Left lung (tissue), 10 donors: ENCODE measurements around the gene ACOT11. TPM values are rescaled to one million over a fixed set of nuclear protein-coding genes. Genes with fewer than 3 reads are reported as not detected.
"Not testable (repeated sequence)": the region's sequence is repeated elsewhere in the genome, so short reads cannot be mapped to it uniquely, and the experiment has no call there.

Experiments
- ATAC-seq: fragments of 200-7000 bp; cut with Tn5 transposase; one replicate; pipeline ENCODE4 v1.9.1; 2020; ENCODE audit warnings: moderate library complexity
- DNase-seq, 4 donors: peaks; one replicate each; pipeline ENCODE4 v3.0.0-alpha.2; 2013 to 2020
- H3K27ac ChIP-seq, 2 donors: fragments of 200-600 bp; sonication (generic) in 1 of 2; one replicate each; pipeline versions ENCODE4 v1.5.0 to v1.8.0; 2020 to 2021
- H3K27me3 ChIP-seq, 2 donors: fragments of 200-600 bp; sonication (generic) in 1 of 2; one replicate each; pipeline versions ENCODE4 v1.5.0 to v1.8.0; 2020 to 2021
- H3K36me3 ChIP-seq, 2 donors: fragments of 200-600 bp; sonication (generic) in 1 of 2; one replicate each; pipeline versions ENCODE4 v1.5.0 to v1.8.0; 2020 to 2021
- H3K4me1 ChIP-seq, 2 donors: fragments of 200-600 bp; one replicate each; pipeline ENCODE4 v1.8.0; 2021
- H3K4me3 ChIP-seq, 2 donors: fragments of 200-600 bp; sonication (generic) in 1 of 2; one replicate each; pipeline versions ENCODE4 v1.5.0 to v1.8.0; 2020 to 2021; ENCODE audit warnings: mild to moderate bottlenecking in 1 of 2
- H3K9me3 ChIP-seq, 2 donors: fragments of 200-600 bp; sonication (generic) in 1 of 2; one replicate each; pipeline versions ENCODE4 v1.5.0 to v1.8.0; 2020 to 2021
- CTCF ChIP-seq, 2 donors: fragments of 200-600 bp; sonication (generic) in 1 of 2; IDR thresholded peaks; one replicate each; pipeline versions ENCODE4 v1.5.0 to v1.8.0; 2021; ENCODE audit warnings: antibody characterized with exemption in 2 of 2
- intact Hi-C, 2 donors: fragments of 100-400 bp; cut with DNase I; formaldehyde crosslinking; loops; one replicate each; pipeline versions ENCODE4 v1.11.2 to v1.14.2; 2022
- polyA plus RNA-seq, 6 donors: library from polyadenylated mRNA; unstranded; fragments of 120-200 nt; gene quantifications; one replicate each; pipeline ENCODE4 v1.2.1, GENCODE V29; 2013; ENCODE audit not compliant: insufficient read length in 6 of 6
- total RNA-seq, 2 donors: library from RNA; stranded (reverse); fragmentation: NEBNext Ultra II Directional; extraction: Animal tissue kit (Norgen Biotek cat#: 25700); gene quantifications; one replicate each; pipeline ENCODE4 v1.2.1, GENCODE V29; 2021
- donor health status: DM: no; HTN: yes; CAD: no.
- donor health status: DM: no; HTN: no; CAD: no.

ACOT11 gene
- total and polyA plus RNA-seq, 8 donors, result 8.5 to 15.9 (median 12.6) TPM

DNA sequence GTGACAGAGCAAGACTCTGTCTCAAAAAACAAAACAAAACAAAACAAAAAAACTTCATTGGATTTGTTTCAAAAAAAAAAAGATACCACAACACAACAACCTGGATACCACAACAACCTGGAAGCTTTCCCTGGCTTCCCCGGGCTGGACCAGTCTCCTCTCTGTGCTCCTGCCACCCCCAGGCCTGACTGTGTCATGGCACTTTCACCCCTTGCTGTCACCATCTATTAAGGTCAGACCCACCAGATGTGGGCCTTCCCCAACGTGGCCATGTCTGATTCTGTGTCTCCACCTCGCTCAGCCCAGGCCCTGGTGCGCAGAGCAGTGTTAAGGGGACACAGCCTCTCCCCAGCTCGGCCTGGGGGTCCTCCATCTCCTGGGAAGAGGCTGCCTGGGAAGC lies 28.3 kb upstream of the ACOT11 start:
- intact Hi-C loops, result no loop called here
- Histone ChIP-seq H3K27ac (no peak overlapping the region), H3K4me1 (no peaks in the 10 kb centered on the region), H3K27me3 (no peaks in the 10 kb centered on the region), H3K4me3 (no peak overlapping the region), H3K36me3 (no peaks in the 10 kb centered on the region), H3K9me3 (no peaks in the 10 kb centered on the region)
- DNase-seq (no peak), ATAC-seq (no peak)
- no peak for TF ChIP-seq CTCF (IDR thresholded peaks at IDR 0.05)

DNA sequence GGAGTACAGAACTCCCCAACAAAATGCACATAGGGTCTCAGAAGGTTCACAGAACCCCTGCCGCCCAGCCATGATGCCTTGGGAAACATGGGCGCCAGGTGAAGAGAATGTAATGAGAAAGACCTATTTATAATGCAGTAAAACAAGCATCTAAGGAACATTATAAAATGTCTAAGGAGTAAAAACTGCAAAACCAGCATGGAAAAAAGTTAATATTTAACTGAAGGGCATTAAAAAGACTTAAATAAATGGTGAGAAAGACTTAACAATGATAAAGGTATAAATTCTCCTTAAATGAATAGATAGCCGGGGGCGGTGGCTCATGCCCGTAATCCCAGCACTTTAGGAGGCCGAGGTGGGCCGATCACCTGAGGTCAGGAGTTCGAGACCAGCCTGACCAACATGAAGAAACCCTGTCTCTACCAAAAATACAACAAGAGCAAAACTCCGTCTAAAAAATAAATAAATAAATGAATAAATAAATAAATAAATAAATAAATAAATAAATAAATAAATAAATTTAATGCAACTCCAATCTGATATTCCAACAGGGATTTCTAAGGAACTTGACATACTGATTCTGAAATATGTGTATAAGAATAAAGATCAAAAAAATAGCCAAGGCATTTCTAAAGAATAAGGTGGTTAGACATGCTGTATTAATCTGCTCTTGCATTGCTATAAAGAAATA lies 27.3 kb upstream of the ACOT11 start:
- no peak for TF ChIP-seq CTCF (IDR thresholded peaks at IDR 0.05)
- H3K36me3 ChIP-seq, result no peaks in the 10 kb centered on the region
- no peaks in the 10 kb centered on the region for H3K9me3 ChIP-seq
- DNase-seq (no peak), ATAC-seq (no peak)
- no peaks in the 10 kb centered on the region for H3K27me3 ChIP-seq
- no peaks in the 10 kb centered on the region for H3K4me1 ChIP-seq
- H3K4me3 ChIP-seq, result no peak overlapping the region
- intact Hi-C loops, result no loop called here
- no peak overlapping the region for H3K27ac ChIP-seq

DNA sequence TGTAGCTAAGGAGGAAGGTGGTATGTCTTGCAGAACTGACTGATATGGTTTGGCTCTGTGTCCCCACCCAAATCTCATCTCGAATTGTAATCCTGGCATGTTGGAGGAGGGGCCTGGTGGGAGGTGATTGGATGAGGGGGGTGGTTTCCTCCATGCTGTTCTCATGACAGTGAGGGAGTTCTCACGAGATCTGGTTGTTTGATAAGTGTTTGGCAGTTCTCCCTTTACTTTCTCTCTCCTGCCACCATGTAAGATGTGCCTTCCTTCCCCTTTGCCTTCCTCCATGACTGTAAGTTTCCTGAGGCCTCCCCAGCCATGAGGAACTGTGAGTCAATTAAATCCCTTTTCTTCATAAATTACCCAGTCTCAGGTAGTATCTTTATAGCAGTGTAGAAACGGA lies 21.5 kb upstream of the ACOT11 start:
- H3K27me3 ChIP-seq, H3K4me3 ChIP-seq, H3K27ac ChIP-seq, ATAC-seq, intact Hi-C loops, DNase-seq, H3K36me3 ChIP-seq, H3K9me3 ChIP-seq, H3K4me1 ChIP-seq: not testable (repeated sequence)

- no peak overlapping the region for H3K4me3 ChIP-seq
- no peak for TF ChIP-seq CTCF (IDR thresholded peaks at IDR 0.05)
- H3K4me1 ChIP-seq, result no peaks in the 10 kb centered on the region
- DNase-seq, result no peak
- H3K27ac ChIP-seq, result no peak overlapping the region
- H3K36me3 ChIP-seq, result no peaks in the 10 kb centered on the region
- intact Hi-C loops, result no loop called here
- ATAC-seq, result no peak
- H3K9me3 ChIP-seq, result no peaks in the 10 kb centered on the region
- H3K27me3 ChIP-seq, result no peaks in the 10 kb centered on the region
Observed at GRCh38 chr1:54528613-54529012, 19.4 kb upstream of the ACOT11 start.

- DNase-seq, result no peak
- no peak for TF ChIP-seq CTCF (IDR thresholded peaks at IDR 0.05)
- Histone ChIP-seq H3K27ac (no peak overlapping the region), H3K27me3 (no peaks in the 10 kb centered on the region), H3K4me1 (no peaks in the 10 kb centered on the region), H3K4me3 (no peak overlapping the region), H3K9me3 (no peaks in the 10 kb centered on the region), H3K36me3 (no peaks in the 10 kb centered on the region)
- no peak for ATAC-seq
- intact Hi-C loops, result no loop called here
Observed at GRCh38 chr1:54532033-54532432, 16.0 kb upstream of the ACOT11 start.

GRCh38 chr1:54536656-54537055 lies 11.4 kb upstream of the ACOT11 start:
- H3K9me3 ChIP-seq, H3K27ac ChIP-seq, H3K36me3 ChIP-seq, ATAC-seq, H3K27me3 ChIP-seq, DNase-seq, H3K4me3 ChIP-seq, H3K4me1 ChIP-seq, intact Hi-C loops: not testable (repeated sequence)
